ENCODE data around the gene ADAMTS16.

Gene ADAMTS16

GRCh38 chr5:5342784-5343183 is 202.7 kb downstream of the ADAMTS16 start:
- no peak overlapping the region for H3K4me3 ChIP-seq (ENCODE audit: control insufficient read depth, low read depth, low read length)
- TF ChIP-seq, protein P1, sequence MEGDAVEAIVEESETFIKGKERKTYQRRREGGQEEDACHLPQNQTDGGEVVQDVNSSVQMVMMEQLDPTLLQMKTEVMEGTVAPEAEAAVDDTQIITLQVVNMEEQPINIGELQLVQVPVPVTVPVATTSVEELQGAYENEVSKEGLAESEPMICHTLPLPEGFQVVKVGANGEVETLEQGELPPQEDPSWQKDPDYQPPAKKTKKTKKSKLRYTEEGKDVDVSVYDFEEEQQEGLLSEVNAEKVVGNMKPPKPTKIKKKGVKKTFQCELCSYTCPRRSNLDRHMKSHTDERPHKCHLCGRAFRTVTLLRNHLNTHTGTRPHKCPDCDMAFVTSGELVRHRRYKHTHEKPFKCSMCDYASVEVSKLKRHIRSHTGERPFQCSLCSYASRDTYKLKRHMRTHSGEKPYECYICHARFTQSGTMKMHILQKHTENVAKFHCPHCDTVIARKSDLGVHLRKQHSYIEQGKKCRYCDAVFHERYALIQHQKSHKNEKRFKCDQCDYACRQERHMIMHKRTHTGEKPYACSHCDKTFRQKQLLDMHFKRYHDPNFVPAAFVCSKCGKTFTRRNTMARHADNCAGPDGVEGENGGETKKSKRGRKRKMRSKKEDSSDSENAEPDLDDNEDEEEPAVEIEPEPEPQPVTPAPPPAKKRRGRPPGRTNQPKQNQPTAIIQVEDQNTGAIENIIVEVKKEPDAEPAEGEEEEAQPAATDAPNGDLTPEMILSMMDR (conservative IDR thresholded peaks at IDR 0.05; ENCODE audit: control insufficient read depth, insufficient read depth, low read depth, low read length): no peak
- DNase-seq (ENCODE audit: low read depth): peak; percentile 91

- TF ChIP-seq, protein P1 (conservative IDR thresholded peaks at IDR 0.05; ENCODE audit: control insufficient read depth, insufficient read depth, low read depth, low read length): no peak
- no peak for DNase-seq (ENCODE audit: low read depth)
- no peak overlapping the region for H3K4me3 ChIP-seq (ENCODE audit: control insufficient read depth, low read depth, low read length)
Measured at GRCh38 chr5:5343568-5343967, 203.4 kb downstream of the ADAMTS16 start.

DNA sequence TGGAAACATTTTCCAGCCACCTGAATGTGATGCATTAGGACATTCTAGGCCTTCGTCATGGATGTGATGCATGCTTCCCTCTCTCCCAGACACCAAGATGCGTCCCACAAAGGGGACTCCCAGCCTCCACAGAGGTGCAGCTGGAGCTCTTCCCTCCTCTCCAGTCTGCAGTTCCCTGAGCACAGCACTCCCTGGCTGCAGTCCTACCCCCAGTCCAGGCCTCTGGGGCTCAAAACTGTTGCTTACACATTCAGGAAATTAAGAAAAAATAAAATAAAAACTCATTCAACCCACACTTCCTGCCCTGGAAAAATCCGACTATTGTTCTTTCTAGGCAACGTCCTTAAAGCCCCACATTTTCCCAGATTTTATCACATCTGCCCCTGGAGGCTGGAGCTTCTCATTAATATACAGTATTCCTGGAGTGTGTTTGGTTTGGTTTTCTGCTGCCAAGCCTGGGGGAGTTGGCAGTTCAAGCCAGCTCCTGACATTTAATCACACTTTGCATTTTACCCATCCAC is 204.0 kb downstream of the ADAMTS16 start:
- no peak overlapping the region for H3K4me3 ChIP-seq (ENCODE audit: control insufficient read depth, low read depth, low read length)
- TF ChIP-seq, protein P1 (conservative IDR thresholded peaks at IDR 0.05; ENCODE audit: control insufficient read depth, insufficient read depth, low read depth, low read length): no peak
- no peak for DNase-seq (ENCODE audit: low read depth)

- no peak for DNase-seq (ENCODE audit: low read depth)
- TF ChIP-seq, protein P1 (conservative IDR thresholded peaks at IDR 0.05; ENCODE audit: control insufficient read depth, insufficient read depth, low read depth, low read length): no peak
Measured at GRCh38 chr5:5344606-5345005, 204.5 kb downstream of the ADAMTS16 start.

DNA sequence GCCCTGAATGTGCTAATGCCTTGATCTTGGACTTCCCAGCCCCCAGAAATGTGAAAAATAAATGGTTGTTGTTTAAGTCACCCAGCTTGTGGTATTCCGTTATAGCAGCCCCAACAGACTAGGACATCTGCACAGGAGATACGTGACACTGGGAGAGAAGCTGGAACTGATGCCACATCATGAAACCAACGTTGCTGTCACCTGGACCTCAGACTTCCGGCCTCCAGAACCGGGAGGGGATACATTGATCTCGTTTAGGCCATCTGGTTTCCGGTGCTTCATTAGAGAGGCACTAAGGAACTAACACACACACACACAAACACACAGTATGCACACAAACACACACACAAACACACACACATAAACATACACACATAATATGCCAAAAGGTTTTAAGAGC is 207.3 kb downstream of the ADAMTS16 start:
- no peak overlapping the region for H3K4me3 ChIP-seq (ENCODE audit: control insufficient read depth, low read depth, low read length)

More at GRCh38 chr5:5344606-5345005, 204.5 kb downstream of the ADAMTS16 start:
- no peak overlapping the region for H3K4me3 ChIP-seq (ENCODE audit: control insufficient read depth, low read depth, low read length)

DNA sequence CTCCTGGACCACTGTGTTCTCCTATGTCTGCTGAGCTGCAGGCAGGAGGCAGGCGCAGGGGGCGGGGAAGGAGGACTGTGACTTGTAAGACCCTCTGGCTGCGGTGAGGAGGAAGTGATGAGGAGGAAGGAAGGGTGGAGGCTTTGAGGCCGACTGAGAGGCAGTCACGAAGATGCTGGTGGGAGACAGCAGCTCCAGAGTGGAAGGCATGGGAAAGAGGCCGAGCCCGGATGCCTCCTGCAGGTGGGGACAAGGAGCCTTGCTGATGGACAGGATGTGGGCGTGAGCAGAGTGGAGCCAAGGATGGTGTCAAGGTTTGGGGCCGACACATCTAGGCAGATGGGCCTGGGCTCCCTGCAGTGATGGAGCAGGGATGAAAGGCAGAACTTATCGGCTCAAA is 208.0 kb downstream of the ADAMTS16 start:
- DNase-seq (ENCODE audit: low read depth): no peak
- TF ChIP-seq, protein P1 (conservative IDR thresholded peaks at IDR 0.05; ENCODE audit: control insufficient read depth, insufficient read depth, low read depth, low read length): no peak
- no peak overlapping the region for H3K4me3 ChIP-seq (ENCODE audit: control insufficient read depth, low read depth, low read length)

More for the DNA sequence above, 207.3 kb downstream of the ADAMTS16 start:
- TF ChIP-seq, protein P1 (conservative IDR thresholded peaks at IDR 0.05; ENCODE audit: control insufficient read depth, insufficient read depth, low read depth, low read length): no peak
- no peak for DNase-seq (ENCODE audit: low read depth)

- no peak overlapping the region for H3K4me3 ChIP-seq (ENCODE audit: control insufficient read depth, low read depth, low read length)
- no peak for DNase-seq (ENCODE audit: low read depth)
- TF ChIP-seq, protein P1 (conservative IDR thresholded peaks at IDR 0.05; ENCODE audit: control insufficient read depth, insufficient read depth, low read depth, low read length): no peak
Measured at GRCh38 chr5:5348576-5348975, 208.4 kb downstream of the ADAMTS16 start.
